PC-9 (cell line): Measurements from ENCODE around the gene ZNF593.

Source experiments
- EZH2 ChIP-seq: fragments of 200-600 bp; sonication (generic); IDR thresholded peaks from 2 replicates; pipeline ENCODE4 v1.8.0; 2017; ENCODE audit warnings: antibody characterized with exemption, low read depth
- TF ChIP-seq, protein P1 (sequence below): fragments of 200-600 bp; sonication (generic); conservative IDR thresholded peaks from 2 replicates; pipeline ENCODE4 v1.6.1; 2017; ENCODE audit warnings: mixed run types, antibody characterized with exemption, mild to moderate bottlenecking, moderate library complexity

DNA sequence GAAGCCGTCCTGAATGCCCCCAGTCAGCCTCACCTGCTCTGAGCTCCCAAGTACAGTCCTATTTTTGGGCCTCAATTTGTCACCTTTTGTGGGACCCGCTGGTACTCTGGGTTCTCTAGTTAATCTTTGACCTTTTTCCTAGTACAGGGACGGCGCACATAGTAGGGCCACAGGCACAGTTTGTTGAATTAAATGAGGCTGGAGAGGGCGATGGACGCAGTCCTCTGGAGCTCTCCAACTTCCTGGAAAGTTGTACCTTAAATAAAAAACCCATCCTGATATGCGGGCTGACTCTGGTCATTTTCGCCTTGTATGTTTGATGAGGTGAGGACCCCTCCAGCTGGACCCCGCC lies 6.0 kb upstream of the ZNF593 start:
- TF ChIP-seq, protein P1, sequence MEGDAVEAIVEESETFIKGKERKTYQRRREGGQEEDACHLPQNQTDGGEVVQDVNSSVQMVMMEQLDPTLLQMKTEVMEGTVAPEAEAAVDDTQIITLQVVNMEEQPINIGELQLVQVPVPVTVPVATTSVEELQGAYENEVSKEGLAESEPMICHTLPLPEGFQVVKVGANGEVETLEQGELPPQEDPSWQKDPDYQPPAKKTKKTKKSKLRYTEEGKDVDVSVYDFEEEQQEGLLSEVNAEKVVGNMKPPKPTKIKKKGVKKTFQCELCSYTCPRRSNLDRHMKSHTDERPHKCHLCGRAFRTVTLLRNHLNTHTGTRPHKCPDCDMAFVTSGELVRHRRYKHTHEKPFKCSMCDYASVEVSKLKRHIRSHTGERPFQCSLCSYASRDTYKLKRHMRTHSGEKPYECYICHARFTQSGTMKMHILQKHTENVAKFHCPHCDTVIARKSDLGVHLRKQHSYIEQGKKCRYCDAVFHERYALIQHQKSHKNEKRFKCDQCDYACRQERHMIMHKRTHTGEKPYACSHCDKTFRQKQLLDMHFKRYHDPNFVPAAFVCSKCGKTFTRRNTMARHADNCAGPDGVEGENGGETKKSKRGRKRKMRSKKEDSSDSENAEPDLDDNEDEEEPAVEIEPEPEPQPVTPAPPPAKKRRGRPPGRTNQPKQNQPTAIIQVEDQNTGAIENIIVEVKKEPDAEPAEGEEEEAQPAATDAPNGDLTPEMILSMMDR, result no peak
- no peak for TF ChIP-seq EZH2
